ENCODE results near the gene CEP20.

The CEP20 gene

GRCh38 chr16:15925631-15926030, 37.2 kb upstream of the CEP20 start:
- TF ChIP-seq TAF1 (IDR thresholded peaks at IDR 0.05; ENCODE audit: low read depth) (no peak), ZBTB7A (IDR thresholded peaks at IDR 0.05; ENCODE audit: low read depth) (no peak), EP300 (IDR thresholded peaks at IDR 0.05; ENCODE audit: borderline replicate concordance) (no peak), MAX (IDR thresholded peaks at IDR 0.05) (no peak), USF1 (IDR thresholded peaks at IDR 0.05) (no peak), REST (IDR thresholded peaks at IDR 0.05; ENCODE audit: low read depth) (no peak), RAD21 (IDR thresholded peaks at IDR 0.05; ENCODE audit: low read depth) (no peak), EGR1 (IDR thresholded peaks at IDR 0.05) (no peak), NFIC (IDR thresholded peaks at IDR 0.05) (no peak), TEAD4 (IDR thresholded peaks at IDR 0.05) (no peak), CEBPB (IDR thresholded peaks at IDR 0.05) (no peak), TCF12 (IDR thresholded peaks at IDR 0.05; ENCODE audit: low read depth) (no peak), FOXM1 (IDR thresholded peaks at IDR 0.05; ENCODE audit: borderline replicate concordance, low read depth) (no peak), YY1 (IDR thresholded peaks at IDR 0.05; ENCODE audit: low read depth) (no peak), CREB1 (IDR thresholded peaks at IDR 0.05; ENCODE audit: low read depth) (no peak)

- no peak for TF ChIP-seq ZBTB7A (IDR thresholded peaks at IDR 0.05; ENCODE audit: low read depth)
- TF ChIP-seq TEAD4 (IDR thresholded peaks at IDR 0.05), result no peak
- no peak for TF ChIP-seq NFIC (IDR thresholded peaks at IDR 0.05)
- TF ChIP-seq FOXM1 (IDR thresholded peaks at IDR 0.05; ENCODE audit: borderline replicate concordance, low read depth), result no peak
- no peak for TF ChIP-seq EGR1 (IDR thresholded peaks at IDR 0.05)
- no peak for TF ChIP-seq RAD21 (IDR thresholded peaks at IDR 0.05; ENCODE audit: low read depth)
- TF ChIP-seq YY1 (IDR thresholded peaks at IDR 0.05; ENCODE audit: low read depth), result no peak
- TF ChIP-seq USF1 (IDR thresholded peaks at IDR 0.05), result no peak
- no peak for TF ChIP-seq TCF12 (IDR thresholded peaks at IDR 0.05; ENCODE audit: low read depth)
- no peak for TF ChIP-seq CREB1 (IDR thresholded peaks at IDR 0.05; ENCODE audit: low read depth)
These were observed 36.6 kb upstream of the CEP20 start for GRCh38 chr16:15924996-15925395.

- TF ChIP-seq MAX (IDR thresholded peaks at IDR 0.05) (no peak), RAD21 (IDR thresholded peaks at IDR 0.05; ENCODE audit: low read depth) (no peak), TEAD4 (IDR thresholded peaks at IDR 0.05) (no peak), FOXM1 (IDR thresholded peaks at IDR 0.05; ENCODE audit: borderline replicate concordance, low read depth) (no peak), ZBTB7A (IDR thresholded peaks at IDR 0.05; ENCODE audit: low read depth) (no peak), NFIC (IDR thresholded peaks at IDR 0.05) (no peak), TCF12 (IDR thresholded peaks at IDR 0.05; ENCODE audit: low read depth) (no peak), CREB1 (IDR thresholded peaks at IDR 0.05; ENCODE audit: low read depth) (no peak)
These were observed 30.9 kb upstream of the CEP20 start for GRCh38 chr16:15919331-15919730.

GRCh38 chr16:15916323-15916722, 27.9 kb upstream of the CEP20 start:
- no peak for TF ChIP-seq TCF12 (IDR thresholded peaks at IDR 0.05; ENCODE audit: low read depth)

- TF ChIP-seq FOXM1 (IDR thresholded peaks at IDR 0.05; ENCODE audit: borderline replicate concordance, low read depth) (no peak), TEAD4 (IDR thresholded peaks at IDR 0.05) (no peak)
These were observed 27.2 kb upstream of the CEP20 start for GRCh38 chr16:15915555-15916081.

GRCh38 chr16:15913046-15913698, 24.8 kb upstream of the CEP20 start:
- TF ChIP-seq REST (IDR thresholded peaks at IDR 0.05; ENCODE audit: low read depth) (no peak), YY1 (IDR thresholded peaks at IDR 0.05; ENCODE audit: low read depth) (no peak), TAF1 (IDR thresholded peaks at IDR 0.05; ENCODE audit: low read depth) (no peak), CEBPB (IDR thresholded peaks at IDR 0.05) (no peak), EGR1 (IDR thresholded peaks at IDR 0.05) (no peak), USF1 (IDR thresholded peaks at IDR 0.05) (no peak), TEAD4 (IDR thresholded peaks at IDR 0.05) (no peak), RAD21 (IDR thresholded peaks at IDR 0.05; ENCODE audit: low read depth) (no peak), EP300 (IDR thresholded peaks at IDR 0.05; ENCODE audit: borderline replicate concordance) (no peak), TCF12 (IDR thresholded peaks at IDR 0.05; ENCODE audit: low read depth) (no peak), FOXM1 (IDR thresholded peaks at IDR 0.05; ENCODE audit: borderline replicate concordance, low read depth) (no peak), ZBTB7A (IDR thresholded peaks at IDR 0.05; ENCODE audit: low read depth) (no peak), NFIC (IDR thresholded peaks at IDR 0.05) (no peak), CREB1 (IDR thresholded peaks at IDR 0.05; ENCODE audit: low read depth) (no peak), MAX (IDR thresholded peaks at IDR 0.05) (no peak)
